Activated naive CD4-positive, alpha-beta T cell (primary cell): Measurements from ENCODE around the gene CMC1.

ENCODE experiments used
- DNase-seq, 4 experiments: peaks; one replicate each; lab custom pipeline; 2025; lab: John Stamatoyannopoulos, UW

CMC1 gene

DNA sequence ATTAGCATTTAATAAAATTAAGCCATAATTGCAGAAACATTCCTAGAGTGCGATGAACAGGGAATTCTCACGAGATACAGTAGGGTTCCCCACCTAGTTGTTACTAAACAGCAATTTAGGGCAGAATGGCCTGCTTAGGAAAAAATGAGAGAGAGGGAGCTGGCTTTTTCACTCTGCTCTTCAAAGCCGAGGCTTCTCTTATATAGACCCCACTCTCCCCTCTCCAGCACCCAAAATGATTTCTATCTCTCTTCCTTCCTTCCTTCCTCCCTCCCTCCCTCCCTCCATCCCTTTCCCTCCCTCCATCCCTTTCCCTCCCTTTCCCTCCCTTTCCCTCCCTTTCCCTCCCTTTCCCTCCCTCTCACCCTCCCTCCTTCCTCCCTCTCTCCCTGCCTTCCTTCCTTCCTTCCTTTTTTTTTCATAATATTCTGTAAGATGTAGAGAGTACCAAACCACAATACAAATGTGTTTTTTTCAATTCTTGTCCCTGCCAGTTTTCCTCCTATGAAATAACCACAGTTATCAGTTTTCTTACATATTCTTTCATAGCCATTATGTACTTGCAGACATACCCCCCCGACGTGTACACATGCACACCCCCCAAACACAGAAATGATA lies 59.0 kb downstream of the CMC1 start:
- DNase-seq, result no peak

GRCh38 chr3:28301688-28302087 lies 60.3 kb downstream of the CMC1 start:
- DNase-seq, result no peak

GRCh38 chr3:28308196-28308595 lies 66.8 kb downstream of the CMC1 start:
- DNase-seq, result no peak

- no peak for DNase-seq
Measured at GRCh38 chr3:28315711-28316110, 74.3 kb downstream of the CMC1 start.

DNA sequence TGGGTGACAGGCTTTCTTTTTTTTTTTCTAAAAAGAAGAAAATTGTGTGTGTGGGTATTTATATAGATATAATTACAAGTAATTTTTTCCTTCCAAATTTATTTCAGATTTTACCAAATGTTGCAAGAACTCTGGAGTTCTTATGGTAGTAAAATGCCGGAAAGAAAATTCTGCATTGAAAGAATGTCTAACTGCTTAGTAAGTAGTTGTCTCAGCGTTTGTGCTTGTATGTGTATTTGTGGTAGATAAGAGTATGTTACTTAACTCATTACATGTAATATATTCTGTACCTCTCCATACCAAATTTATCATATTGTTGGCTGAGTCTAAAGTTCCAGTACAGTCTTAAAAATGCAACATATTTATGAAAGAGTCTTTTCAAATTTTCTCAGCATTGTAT lies 74.8 kb downstream of the CMC1 start:
- no peak for DNase-seq

- no peak for DNase-seq
Measured at GRCh38 chr3:28317438-28318022, 76.1 kb downstream of the CMC1 start.

- no peak for DNase-seq
Measured at GRCh38 chr3:28320981-28321380, 79.6 kb downstream of the CMC1 start.

DNA sequence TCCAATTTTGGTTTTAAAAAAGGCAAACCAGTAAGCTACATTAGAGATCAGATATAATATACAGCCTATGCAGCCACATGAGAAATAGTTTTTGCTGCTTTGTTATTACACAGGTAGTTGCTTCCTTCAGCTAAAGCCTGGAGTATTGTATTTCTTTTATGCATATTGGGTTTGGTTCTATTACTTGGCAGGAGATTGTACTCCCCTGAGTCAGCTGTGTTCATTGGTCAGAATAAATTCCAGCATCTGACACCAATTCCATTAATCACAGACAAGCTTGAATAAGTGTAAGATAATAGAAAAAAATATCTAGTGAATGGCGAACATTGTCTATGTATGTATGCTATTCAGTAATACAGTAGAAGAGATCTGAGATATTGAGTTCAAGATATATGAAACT lies 81.0 kb downstream of the CMC1 start:
- DNase-seq, result no peak

GRCh38 chr3:28326458-28326926 lies 85.1 kb downstream of the CMC1 start:
- no peak for DNase-seq

- DNase-seq, result no peak
Measured at GRCh38 chr3:28328188-28329151, 87.1 kb downstream of the CMC1 start.

DNA sequence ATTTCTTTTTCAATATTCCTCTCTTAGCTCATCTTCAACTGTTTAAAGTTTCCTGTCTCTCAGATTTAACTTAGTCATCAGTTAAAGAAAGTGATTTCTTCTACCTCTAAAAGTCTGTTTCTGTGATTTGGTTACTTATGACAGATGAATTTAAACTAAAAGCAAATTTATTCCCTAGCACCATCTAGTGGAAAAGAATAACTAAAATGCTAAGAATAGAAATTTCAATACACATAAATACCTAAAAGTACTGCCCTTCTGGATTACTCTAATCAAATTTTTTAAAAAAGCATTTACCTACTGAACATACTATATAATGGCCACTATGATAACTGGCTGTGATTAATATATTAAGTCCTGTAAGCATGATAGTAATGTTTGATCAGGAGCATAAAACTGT lies 93.1 kb downstream of the CMC1 start:
- no peak for DNase-seq

DNA sequence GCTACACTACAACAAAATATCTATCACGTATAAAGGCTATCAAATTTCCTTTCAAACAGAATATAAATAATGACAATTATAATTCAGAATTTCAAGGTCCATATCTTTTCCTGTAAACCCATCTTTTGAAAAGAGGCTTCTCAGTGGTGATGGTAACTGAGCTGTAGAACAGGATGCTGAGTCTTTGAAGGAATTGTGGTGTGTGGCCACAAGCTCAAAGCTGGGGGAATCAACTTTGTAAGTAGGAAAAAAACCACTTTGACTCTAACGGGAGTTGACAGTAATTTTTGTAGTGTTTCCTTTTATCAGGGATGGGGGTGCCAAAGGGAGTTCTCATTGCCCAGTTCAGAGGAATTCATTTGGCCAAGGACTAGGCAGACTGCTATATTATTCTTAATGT lies 93.8 kb downstream of the CMC1 start:
- no peak for DNase-seq

DNA sequence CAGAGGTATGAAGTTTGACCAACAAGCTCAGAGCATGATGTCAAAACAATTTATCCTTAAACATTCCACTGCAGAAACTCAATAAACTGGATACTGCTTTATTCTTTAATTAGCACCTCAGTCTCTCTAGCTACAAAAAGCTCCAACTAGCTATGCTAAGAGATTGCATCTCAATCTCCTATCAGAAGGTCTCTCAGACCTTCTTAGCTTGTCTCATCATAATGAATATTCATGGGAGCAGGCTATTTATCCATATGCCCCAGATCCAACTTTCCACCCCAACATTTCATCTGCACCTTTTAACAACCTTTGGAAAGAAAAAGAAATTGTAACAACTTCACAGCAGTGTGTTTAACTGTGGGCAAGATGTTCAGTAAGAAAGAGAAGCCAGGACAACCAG lies 95.8 kb downstream of the CMC1 start:
- DNase-seq, result no peak

DNA sequence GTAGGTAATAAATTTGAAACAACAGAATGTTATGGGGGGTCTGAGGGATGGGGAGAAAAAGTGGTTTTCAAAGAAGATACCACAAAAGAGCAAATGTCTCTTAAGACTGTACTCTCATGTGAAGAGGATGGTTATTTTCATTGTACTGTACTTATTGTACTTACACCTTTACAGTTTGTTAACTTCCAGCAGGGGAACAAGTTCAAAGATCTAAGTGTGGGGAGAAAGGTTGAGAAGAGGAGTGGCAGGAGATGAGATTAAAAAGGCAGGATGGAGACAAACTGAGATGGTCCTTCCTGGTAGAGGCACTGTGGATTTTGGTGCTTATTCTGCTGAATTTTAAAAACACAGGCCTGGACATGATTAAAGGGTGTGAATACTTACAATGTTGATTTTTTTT lies 101.7 kb downstream of the CMC1 start:
- DNase-seq, result no peak

- DNase-seq, result no peak
Measured at GRCh38 chr3:28345690-28346089, 104.3 kb downstream of the CMC1 start.

DNA sequence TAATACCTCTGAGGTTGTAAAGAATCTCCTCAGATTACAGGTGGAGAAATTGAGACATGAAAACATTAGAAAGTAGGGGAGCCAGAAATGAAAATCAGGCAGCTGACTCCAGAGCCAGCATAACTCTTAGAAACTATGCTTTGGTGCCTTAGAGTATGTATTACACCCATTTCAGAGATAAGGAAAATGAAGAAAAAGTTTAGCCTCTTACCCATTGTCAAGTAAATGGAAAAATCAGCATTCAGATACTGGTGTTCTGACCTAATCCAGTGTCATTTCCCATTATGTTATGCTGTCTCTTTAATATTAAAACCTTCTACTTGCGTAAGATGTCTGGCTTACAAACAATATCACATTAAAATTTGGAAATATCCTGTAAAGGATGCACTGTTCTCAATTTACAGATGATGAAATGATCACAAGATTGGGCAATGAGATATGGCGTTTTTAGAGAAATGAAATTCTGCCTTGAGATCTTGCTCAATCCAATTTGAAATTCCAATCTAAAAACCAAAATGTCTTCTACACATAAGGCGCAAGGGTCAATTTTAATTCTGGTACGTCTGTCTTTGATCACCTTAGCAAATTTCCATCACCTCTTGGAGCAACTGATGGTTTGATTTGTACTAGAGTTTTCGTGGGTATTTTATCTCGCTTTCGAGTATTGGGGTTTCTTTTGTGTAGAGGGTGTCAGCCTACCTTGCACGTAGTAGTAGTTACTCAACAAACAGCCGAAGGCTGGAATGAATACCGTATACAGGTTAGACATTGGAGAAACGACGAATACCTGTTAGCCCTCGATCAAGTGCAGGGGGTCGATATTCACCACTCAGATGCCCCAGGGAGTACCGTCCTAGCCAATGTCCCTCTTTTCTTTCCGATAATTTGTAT lies 106.2 kb downstream of the CMC1 start:
- DNase-seq, result no peak

DNA sequence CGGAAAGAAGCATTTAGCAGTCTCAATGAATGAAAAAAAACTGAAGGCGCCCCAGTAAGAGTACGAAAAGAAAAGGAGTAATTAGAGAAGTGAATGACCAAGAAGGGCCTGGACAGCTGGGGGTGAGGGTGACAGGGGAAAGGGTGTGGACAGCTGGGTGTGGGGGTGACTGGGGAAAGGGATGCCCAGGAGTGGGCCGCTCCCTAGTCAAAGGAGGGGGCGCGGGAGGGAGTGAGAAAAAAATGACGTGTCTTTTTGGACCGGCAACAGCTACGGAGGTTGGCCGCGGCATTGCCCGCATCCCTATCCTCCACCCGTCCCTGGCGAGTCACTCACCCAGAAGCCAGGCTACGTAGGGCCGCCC lies 106.8 kb downstream of the CMC1 start:
- DNase-seq, result no peak

GRCh38 chr3:28348629-28349468 lies 107.4 kb downstream of the CMC1 start, which contains the start of the genes AZI2 and ZCWPW2:
TSS of gene AZI2 (minus strand) at chr3:28348824. CDS start at chr3:28340617, 8,207 bp downstream.
TSS of gene ZCWPW2 (plus strand) at chr3:28348721. CDS start at chr3:28413069, 64,348 bp downstream.
- DNase-seq, result peak; percentile 70 to 90 (median 76)

GRCh38 chr3:28349469-28350000 lies 108.1 kb downstream of the CMC1 start:
- no peak for DNase-seq
